ENCODE results near the gene TOP1.
"Not testable (repeated sequence)": the region's sequence is repeated elsewhere in the genome, so short reads cannot be mapped to it uniquely, and the experiment has no call there.

The TOP1 gene

GRCh38 chr20:40996326-40996725 is 32.3 kb upstream of the TOP1 start:
- no peak for DNase-seq
- no peak for TF ChIP-seq GATA1 (IDR thresholded peaks at IDR 0.05; ENCODE audit: low read depth, low read length)
- no peak for TF ChIP-seq POLR2A (IDR thresholded peaks at IDR 0.05; ENCODE audit: low read length)

- TF ChIP-seq POLR2A (IDR thresholded peaks at IDR 0.05; ENCODE audit: low read length) (no peak), GATA1 (IDR thresholded peaks at IDR 0.05; ENCODE audit: low read depth, low read length) (no peak)
- DNase-seq = no peak
Measured at GRCh38 chr20:40997116-40997515, 31.5 kb upstream of the TOP1 start.

- DNase-seq = no peak
- TF ChIP-seq POLR2A (IDR thresholded peaks at IDR 0.05; ENCODE audit: low read length) = no peak
- no peak for TF ChIP-seq GATA1 (IDR thresholded peaks at IDR 0.05; ENCODE audit: low read depth, low read length)
Measured at GRCh38 chr20:40999841-41000240, 28.8 kb upstream of the TOP1 start.

- no peak for TF ChIP-seq GATA1 (IDR thresholded peaks at IDR 0.05; ENCODE audit: low read depth, low read length)
- TF ChIP-seq POLR2A (IDR thresholded peaks at IDR 0.05; ENCODE audit: low read length) = no peak
Measured at GRCh38 chr20:41000628-41001027, 28.0 kb upstream of the TOP1 start.

GRCh38 chr20:41001497-41001896 is 27.1 kb upstream of the TOP1 start:
- DNase-seq = no peak
- TF ChIP-seq GATA1 (IDR thresholded peaks at IDR 0.05; ENCODE audit: low read depth, low read length) (no peak), POLR2A (IDR thresholded peaks at IDR 0.05; ENCODE audit: low read length) (no peak)

More at GRCh38 chr20:41000628-41001027, 28.0 kb upstream of the TOP1 start:
- no peak for DNase-seq

GRCh38 chr20:41002842-41003142 is 25.8 kb upstream of the TOP1 start:
- TF ChIP-seq GATA1 (IDR thresholded peaks at IDR 0.05; ENCODE audit: low read depth, low read length) (no peak), POLR2A (IDR thresholded peaks at IDR 0.05; ENCODE audit: low read length) (no peak)

DNA sequence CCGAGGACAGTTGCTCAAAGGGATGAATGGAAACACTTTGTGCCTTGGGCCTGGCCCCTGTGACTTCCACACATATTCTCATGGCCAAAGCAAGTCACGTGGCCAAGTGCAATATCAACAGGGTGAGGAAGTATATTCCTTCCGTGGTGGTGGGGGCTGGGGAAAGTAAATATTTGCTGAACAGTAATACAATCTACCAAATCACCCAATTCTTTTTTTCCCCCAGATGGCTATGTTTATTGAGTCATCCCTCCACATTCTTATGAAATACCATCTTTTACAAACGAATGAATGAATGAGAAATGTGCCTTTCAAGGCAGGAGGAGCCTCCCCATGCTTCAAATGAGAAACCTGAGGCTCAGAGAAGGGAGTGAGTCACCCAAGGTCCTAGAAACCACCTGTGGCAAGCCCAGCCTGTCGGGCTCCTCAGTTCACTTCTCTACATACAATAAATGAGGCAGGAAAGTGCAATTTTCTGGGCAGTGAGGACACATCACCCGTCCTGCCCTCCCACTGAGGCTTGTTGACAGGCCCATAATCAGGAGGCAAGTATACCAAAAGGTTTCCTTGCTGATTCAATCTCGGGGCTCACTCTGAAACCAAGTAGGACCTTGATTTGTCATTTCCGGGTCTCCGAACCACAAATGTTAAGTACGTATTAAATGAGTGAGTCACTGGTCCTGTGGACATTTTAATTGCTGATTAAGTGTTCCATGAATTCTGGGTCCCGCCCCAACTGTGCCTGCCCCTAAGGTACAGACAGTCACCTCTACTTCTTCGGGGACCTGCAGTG is 25.3 kb upstream of the TOP1 start:
- no peak for DNase-seq
- TF ChIP-seq POLR2A (IDR thresholded peaks at IDR 0.05; ENCODE audit: low read length) = no peak
- no peak for TF ChIP-seq GATA1 (IDR thresholded peaks at IDR 0.05; ENCODE audit: low read depth, low read length)

More at GRCh38 chr20:41002842-41003142, 25.8 kb upstream of the TOP1 start:
- DNase-seq = no peak

- DNase-seq = not testable (repeated sequence)
Measured at GRCh38 chr20:41003936-41004294, 24.7 kb upstream of the TOP1 start.

- DNase-seq = no peak
- TF ChIP-seq POLR2A (IDR thresholded peaks at IDR 0.05; ENCODE audit: low read length) = no peak
- no peak for TF ChIP-seq GATA1 (IDR thresholded peaks at IDR 0.05; ENCODE audit: low read depth, low read length)
Measured at GRCh38 chr20:41004531-41005360, 23.9 kb upstream of the TOP1 start.

- TF ChIP-seq POLR2A (IDR thresholded peaks at IDR 0.05; ENCODE audit: low read length) (no peak), GATA1 (IDR thresholded peaks at IDR 0.05; ENCODE audit: low read depth, low read length) (no peak)
- no peak for DNase-seq
Measured at GRCh38 chr20:41005361-41005729, 23.3 kb upstream of the TOP1 start.

DNA sequence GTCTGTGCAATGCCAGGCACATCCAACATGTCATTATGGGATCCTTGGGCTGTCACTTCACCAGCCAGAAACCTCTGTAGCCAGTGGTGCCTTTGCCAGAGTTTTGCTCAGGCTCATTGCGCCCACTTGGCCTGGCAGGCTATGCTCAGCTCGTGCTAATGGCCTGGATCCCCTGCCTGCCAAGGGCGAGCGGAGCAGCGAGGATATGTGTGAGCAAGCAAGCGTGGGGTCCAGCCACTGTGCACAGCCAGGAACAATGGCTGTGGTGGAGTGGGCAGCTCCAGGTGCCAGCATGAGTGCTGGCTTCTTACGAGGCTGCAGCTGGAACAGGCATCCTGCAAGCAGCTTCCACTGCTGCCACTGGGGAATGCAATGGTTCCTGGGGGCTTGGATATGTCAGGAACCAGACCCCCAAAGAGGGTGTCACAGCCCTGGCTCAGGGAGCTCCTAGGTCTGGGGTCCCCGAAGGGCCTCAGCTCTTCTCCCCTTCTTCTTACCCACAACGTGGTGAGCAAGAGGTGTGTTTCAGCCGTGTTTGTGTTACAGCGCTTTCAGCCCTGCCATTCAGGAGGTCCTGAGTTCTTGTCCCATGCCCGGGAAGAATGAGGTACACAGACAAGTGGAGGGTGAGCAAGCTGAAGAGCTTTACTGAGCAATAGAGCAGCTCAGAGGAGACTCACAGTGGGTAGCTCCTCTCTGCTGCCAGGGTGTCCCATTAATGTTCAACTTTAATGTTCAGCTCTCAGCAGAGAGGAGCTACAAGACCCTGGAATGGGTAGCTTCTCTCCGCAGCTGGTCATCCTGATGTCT is 22.3 kb upstream of the TOP1 start:
- TF ChIP-seq GATA1 (IDR thresholded peaks at IDR 0.05; ENCODE audit: low read depth, low read length) (no peak), POLR2A (IDR thresholded peaks at IDR 0.05; ENCODE audit: low read length) (no peak)
- peak in 1 of 2 experiments; percentile 12 for DNase-seq

DNA sequence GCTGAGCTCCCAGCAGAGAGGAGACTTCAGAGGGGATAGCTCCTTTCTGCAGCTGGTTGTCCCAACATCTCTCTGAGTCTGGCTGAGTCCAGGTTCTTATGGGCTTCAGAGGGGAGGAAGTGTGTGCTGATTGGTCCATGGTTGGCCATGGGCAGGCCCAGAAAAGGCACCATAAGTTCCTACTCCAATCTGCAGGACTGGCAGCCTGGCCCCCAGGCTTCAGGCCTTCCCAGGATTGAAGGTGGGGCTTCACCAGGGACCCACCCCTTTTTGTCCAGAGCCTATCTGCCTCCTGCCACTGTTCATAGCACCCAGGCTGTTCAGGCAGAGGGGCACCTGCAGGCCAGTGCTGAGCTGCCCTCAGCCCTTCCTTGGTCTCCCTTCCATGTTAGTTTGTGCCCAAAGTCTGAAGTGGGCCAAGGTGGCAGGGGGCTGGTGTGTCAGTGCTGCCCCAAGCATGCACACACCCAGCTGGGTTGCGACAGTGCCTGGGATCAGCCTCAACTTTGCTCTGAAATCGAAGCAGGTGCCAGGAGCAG is 21.6 kb upstream of the TOP1 start:
- DNase-seq = no peak
- TF ChIP-seq GATA1 (IDR thresholded peaks at IDR 0.05; ENCODE audit: low read depth, low read length) = no peak
- no peak for TF ChIP-seq POLR2A (IDR thresholded peaks at IDR 0.05; ENCODE audit: low read length)

GRCh38 chr20:41007481-41007880 is 21.1 kb upstream of the TOP1 start:
- no peak for DNase-seq
- TF ChIP-seq POLR2A (IDR thresholded peaks at IDR 0.05; ENCODE audit: low read length) (no peak), GATA1 (IDR thresholded peaks at IDR 0.05; ENCODE audit: low read depth, low read length) (no peak)

DNA sequence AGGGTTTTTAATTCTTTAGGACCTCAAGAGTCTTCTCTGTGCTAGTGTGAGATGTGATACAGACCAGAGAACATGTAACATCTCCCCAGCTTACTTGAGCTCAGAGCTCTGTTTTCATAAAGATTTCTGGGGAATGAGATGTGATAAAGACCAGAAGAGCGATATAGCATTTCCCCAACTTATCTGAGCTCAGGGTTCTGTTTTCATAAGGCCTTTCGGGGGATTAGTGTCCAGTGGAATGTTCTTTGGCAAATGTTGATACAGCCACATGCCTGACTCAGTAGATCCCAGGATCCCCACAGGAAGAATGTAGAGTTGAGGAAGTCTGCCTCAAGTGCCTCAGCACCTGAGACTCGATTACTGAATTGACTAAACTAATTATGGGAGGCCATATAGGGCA is 18.7 kb upstream of the TOP1 start:
- TF ChIP-seq POLR2A (IDR thresholded peaks at IDR 0.05; ENCODE audit: low read length) (no peak), GATA1 (IDR thresholded peaks at IDR 0.05; ENCODE audit: low read depth, low read length) (no peak)
- DNase-seq = no peak
